Sigmoid colon (tissue), 4 donors: Measurements from ENCODE around the gene ZSCAN1.

Experiments
- CTCF ChIP-seq, 4 experiments: fragments of 450-650 bp in 3 of 4; fragments of 200-600 bp in 1 of 4; IDR thresholded peaks; one replicate each; pipeline ENCODE4 v1.5.1; 2016 to 2019; ENCODE audit warnings: antibody characterized with exemption in 4 of 4, mild to moderate bottlenecking in 3 of 4, moderate library complexity in 2 of 4
- EP300 ChIP-seq, 4 donors: sonication (generic); formaldehyde crosslinking; IDR thresholded peaks; one replicate each; pipeline ENCODE4 v1.6.1; 2017; ENCODE audit warnings: antibody characterized with exemption in 4 of 4

DNA sequence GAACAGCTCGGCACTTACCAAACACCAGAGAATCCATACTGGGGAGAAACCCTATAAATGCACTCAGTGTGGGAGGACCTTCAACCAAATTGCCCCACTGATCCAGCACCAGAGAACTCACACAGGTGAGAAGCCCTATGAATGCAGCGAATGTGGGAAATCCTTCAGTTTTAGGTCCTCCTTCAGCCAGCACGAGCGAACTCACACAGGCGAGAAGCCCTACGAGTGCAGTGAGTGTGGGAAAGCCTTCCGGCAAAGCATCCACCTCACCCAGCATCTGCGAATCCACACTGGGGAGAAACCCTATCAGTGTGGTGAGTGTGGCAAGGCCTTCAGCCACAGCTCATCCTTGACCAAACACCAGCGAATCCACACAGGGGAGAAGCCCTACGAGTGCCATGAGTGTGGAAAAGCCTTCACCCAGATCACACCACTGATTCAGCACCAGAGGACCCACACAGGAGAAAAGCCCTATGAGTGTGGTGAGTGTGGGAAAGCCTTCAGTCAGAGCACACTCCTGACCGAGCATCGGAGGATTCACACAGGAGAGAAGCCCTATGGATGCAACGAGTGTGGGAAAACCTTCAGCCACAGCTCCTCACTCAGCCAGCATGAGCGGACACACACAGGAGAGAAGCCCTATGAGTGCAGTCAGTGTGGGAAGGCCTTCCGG is 33.6 kb downstream of the ZSCAN1 start:
- no peak for TF ChIP-seq CTCF (IDR thresholded peaks at IDR 0.05)
- no peak for TF ChIP-seq EP300 (IDR thresholded peaks at IDR 0.05)
